Parathyroid adenoma (tissue), 2 donors: ENCODE results near the gene VAV3.

Source experiments
- H2AFZ ChIP-seq: fragments of 300-600 bp; sonication (generic); one replicate; pipeline ENCODE4 v1.7.0; 2017; ENCODE audit warnings: antibody characterized with exemption, mild to moderate bottlenecking
- H3K27ac ChIP-seq: fragments of 300-600 bp; sonication (generic); one replicate; pipeline ENCODE4 v1.7.0; 2017
- H3K27me3 ChIP-seq: fragments of 300-600 bp; sonication (generic); one replicate; pipeline ENCODE4 v1.7.0; 2017; ENCODE audit warnings: low read length; ENCODE audit not compliant: control insufficient read depth, insufficient read depth
- H3K36me3 ChIP-seq: fragments of 300-600 bp; sonication (generic); one replicate; pipeline ENCODE4 v1.7.0; 2017; ENCODE audit warnings: low read length; ENCODE audit not compliant: control insufficient read depth, insufficient read depth
- H3K4me1 ChIP-seq: fragments of 300-600 bp; sonication (generic); one replicate; pipeline ENCODE4 v1.7.0; 2017; ENCODE audit warnings: control low read depth
- H3K4me2 ChIP-seq: fragments of 300-600 bp; sonication (generic); one replicate; pipeline ENCODE4 v1.7.0; 2017; ENCODE audit warnings: low read length
- H3K4me3 ChIP-seq: fragments of 300-600 bp; sonication (generic); one replicate; pipeline ENCODE4 v1.7.0; 2017; ENCODE audit warnings: low read depth, low read length
- H3K79me2 ChIP-seq: fragments of 300-600 bp; sonication (generic); one replicate; pipeline ENCODE4 v1.7.0; 2017; ENCODE audit warnings: control low read depth
- H3K9ac ChIP-seq: fragments of 300-600 bp; sonication (generic); one replicate; pipeline ENCODE4 v1.7.0; 2017; ENCODE audit warnings: mild to moderate bottlenecking
- H3K9me3 ChIP-seq: fragments of 300-600 bp; sonication (generic); one replicate; pipeline ENCODE4 v1.7.0; 2017; ENCODE audit warnings: low read length; ENCODE audit not compliant: control insufficient read depth
- TF ChIP-seq, protein P1 (sequence below): fragments of 300-600 bp; sonication (generic); IDR thresholded peaks from one replicate; pipeline ENCODE4 v1.7.0; 2017; ENCODE audit warnings: antibody characterized with exemption, mild to moderate bottlenecking
- donor health status: primary hyperparathyroidism.

Gene VAV3

DNA sequence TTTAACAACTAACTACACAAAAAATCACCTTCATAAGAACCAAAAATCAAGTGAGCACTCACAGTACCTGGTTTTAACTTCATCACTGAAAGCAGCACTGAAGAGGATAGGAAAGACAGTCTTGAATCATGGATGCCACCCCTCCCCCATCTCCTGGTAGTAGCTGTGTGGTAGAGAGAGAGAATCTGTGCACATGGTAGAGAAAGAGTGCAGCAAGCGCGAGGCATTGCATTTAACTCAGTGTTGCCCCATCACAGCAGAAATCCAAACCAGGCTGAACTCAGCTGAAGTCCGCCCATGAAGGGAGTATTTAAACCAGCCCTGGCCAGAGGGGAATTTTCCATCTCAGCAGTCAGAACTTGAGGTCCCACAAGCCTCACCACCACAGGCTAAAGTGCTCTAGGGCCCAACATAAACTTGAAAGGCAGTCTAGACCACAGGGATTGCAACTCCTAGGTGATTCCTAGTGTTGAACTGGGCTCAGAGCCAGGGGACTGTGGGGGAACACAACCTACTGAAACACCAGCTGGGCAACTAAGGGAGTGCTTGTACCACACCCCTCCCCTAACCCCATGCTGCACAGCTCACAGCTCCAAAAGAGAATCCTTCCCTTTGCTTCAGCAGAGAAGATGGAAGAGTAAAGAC, 38.4 kb downstream of the VAV3 start:
- Histone ChIP-seq H3K27ac (no peak overlapping the region), H3K4me2 (no peak overlapping the region), H3K4me1 (no peaks in the 10 kb centered on the region), H3K27me3 (no peaks in the 10 kb centered on the region), H3K36me3 (no peaks in the 10 kb centered on the region), H3K9ac (no peak overlapping the region), H3K9me3 (no peaks in the 10 kb centered on the region), H2AFZ (no peak overlapping the region), H3K79me2 (no peaks in the 10 kb centered on the region), H3K4me3 (no peak overlapping the region)
- TF ChIP-seq, protein P1, sequence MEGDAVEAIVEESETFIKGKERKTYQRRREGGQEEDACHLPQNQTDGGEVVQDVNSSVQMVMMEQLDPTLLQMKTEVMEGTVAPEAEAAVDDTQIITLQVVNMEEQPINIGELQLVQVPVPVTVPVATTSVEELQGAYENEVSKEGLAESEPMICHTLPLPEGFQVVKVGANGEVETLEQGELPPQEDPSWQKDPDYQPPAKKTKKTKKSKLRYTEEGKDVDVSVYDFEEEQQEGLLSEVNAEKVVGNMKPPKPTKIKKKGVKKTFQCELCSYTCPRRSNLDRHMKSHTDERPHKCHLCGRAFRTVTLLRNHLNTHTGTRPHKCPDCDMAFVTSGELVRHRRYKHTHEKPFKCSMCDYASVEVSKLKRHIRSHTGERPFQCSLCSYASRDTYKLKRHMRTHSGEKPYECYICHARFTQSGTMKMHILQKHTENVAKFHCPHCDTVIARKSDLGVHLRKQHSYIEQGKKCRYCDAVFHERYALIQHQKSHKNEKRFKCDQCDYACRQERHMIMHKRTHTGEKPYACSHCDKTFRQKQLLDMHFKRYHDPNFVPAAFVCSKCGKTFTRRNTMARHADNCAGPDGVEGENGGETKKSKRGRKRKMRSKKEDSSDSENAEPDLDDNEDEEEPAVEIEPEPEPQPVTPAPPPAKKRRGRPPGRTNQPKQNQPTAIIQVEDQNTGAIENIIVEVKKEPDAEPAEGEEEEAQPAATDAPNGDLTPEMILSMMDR, result no peak

DNA sequence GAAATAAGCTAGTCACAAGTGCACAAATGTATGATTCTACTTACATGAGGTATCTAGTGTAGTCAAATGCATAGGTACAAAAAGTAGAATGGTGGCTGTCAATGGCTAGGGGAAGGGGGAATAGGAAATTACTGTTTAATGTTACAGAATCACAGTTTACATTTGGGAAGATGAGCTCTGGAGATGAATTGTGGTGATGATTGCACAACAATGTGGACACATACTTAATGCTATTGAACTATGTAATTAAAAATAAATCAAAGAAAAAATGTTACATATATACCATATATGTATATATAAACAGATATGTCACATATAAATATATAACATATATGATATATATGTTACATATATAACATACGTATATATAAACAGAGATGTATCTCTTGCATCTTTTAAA, 39.4 kb downstream of the VAV3 start:
- no peaks in the 10 kb centered on the region for H3K9me3 ChIP-seq
- H3K79me2 ChIP-seq, result no peaks in the 10 kb centered on the region
- no peaks in the 10 kb centered on the region for H3K27me3 ChIP-seq
- no peak overlapping the region for H3K9ac ChIP-seq
- H3K27ac ChIP-seq, result no peak overlapping the region
- TF ChIP-seq, protein P1, result no peak
- no peaks in the 10 kb centered on the region for H3K4me1 ChIP-seq
- no peak overlapping the region for H2AFZ ChIP-seq
- no peaks in the 10 kb centered on the region for H3K36me3 ChIP-seq
- no peak overlapping the region for H3K4me3 ChIP-seq
- no peak overlapping the region for H3K4me2 ChIP-seq

DNA sequence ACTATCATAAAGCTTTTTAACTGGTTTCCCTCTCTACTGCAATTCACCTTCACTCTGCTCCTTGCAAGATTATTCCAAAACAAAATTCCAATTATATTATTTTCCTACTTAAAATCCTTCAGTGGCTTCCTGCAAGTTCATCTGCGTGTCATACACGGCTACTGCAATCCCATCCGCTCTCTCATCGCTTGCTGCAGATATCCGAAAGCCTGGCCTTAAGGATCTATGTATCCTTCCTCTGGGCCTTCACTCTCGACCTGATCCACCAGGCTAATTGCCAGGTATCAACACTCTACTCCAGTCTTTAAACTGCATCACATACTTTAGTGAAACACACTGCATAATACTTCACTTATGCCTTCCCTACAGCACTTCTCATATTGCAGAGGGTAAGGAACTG, 44.0 kb downstream of the VAV3 start:
- no peak overlapping the region for H3K27ac ChIP-seq
- H3K4me2 ChIP-seq, result no peak overlapping the region
- no peaks in the 10 kb centered on the region for H3K9me3 ChIP-seq
- H3K9ac ChIP-seq, result no peak overlapping the region
- H3K79me2 ChIP-seq, result no peaks in the 10 kb centered on the region
- H3K4me1 ChIP-seq, result no peaks in the 10 kb centered on the region
- H3K27me3 ChIP-seq, result no peaks in the 10 kb centered on the region
- no peaks in the 10 kb centered on the region for H3K36me3 ChIP-seq
- H3K4me3 ChIP-seq, result no peak overlapping the region
- TF ChIP-seq, protein P1, result no peak
- no peak overlapping the region for H2AFZ ChIP-seq

DNA sequence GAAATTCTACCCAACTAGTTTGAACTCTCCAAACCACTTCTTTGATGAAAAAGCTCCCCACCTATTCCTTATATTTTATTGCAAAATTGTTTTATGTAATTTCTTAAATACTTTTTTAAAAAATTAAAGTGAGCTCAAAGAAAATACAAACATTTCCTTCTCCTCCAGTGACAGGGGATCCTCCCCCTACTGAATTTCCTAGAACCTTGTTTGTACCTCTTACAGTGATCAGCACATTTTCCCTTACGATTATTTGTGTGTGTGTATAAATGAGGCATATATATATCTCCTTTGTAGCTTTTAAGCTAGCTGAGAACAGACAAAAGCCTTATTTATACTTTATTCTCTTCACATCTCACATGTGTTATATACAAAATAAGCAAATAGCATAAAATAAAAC, 44.4 kb downstream of the VAV3 start:
- TF ChIP-seq, protein P1, result no peak
- Histone ChIP-seq H3K4me3 (no peak overlapping the region), H3K36me3 (no peaks in the 10 kb centered on the region)

DNA sequence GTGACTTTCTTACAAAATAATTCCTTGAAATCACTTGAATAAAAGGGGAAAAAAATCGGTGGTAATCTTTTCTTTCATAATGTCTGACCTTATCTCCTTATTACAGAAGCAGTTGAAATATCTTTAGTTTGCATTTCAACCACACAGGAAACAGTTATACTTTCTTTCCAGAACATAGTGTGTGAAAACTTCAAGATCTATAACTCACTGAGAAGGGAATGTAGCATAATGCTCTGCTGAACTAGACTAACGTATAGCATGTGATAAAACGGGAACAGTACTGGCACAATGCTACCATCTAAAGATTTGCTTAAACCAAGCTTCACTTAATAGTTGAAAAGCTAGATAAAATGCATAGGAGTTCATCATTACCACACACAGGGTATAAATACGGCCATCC, 45.0 kb downstream of the VAV3 start:
- no peak overlapping the region for H3K4me3 ChIP-seq
- H2AFZ ChIP-seq, result no peak overlapping the region
- no peaks in the 10 kb centered on the region for H3K79me2 ChIP-seq
- H3K4me1 ChIP-seq, result no peaks in the 10 kb centered on the region
- H3K36me3 ChIP-seq, result no peaks in the 10 kb centered on the region
- no peak overlapping the region for H3K4me2 ChIP-seq
- no peak overlapping the region for H3K27ac ChIP-seq
- no peaks in the 10 kb centered on the region for H3K27me3 ChIP-seq
- TF ChIP-seq, protein P1, result no peak
- H3K9me3 ChIP-seq, result no peaks in the 10 kb centered on the region
- H3K9ac ChIP-seq, result no peak overlapping the region

More for the DNA sequence above, 44.4 kb downstream of the VAV3 start:
- no peak overlapping the region for H3K4me2 ChIP-seq
- H3K27me3 ChIP-seq, result no peaks in the 10 kb centered on the region
- H3K9ac ChIP-seq, result no peak overlapping the region
- H3K9me3 ChIP-seq, result no peaks in the 10 kb centered on the region
- no peak overlapping the region for H3K27ac ChIP-seq
- no peak overlapping the region for H2AFZ ChIP-seq
- H3K79me2 ChIP-seq, result no peaks in the 10 kb centered on the region
- H3K4me1 ChIP-seq, result no peaks in the 10 kb centered on the region
